GM23338 (cell line): ENCODE results near the gene DSCAML1. TPM values are rescaled to one million over a fixed set of nuclear protein-coding genes. Genes with fewer than 3 reads are reported as not detected.

Experiments
- ATAC-seq: fragments of 200-7000 bp; cut with Tn5 transposase; 3 replicates; pipeline ENCODE4 v1.9.1; 2020
- DNase-seq: peaks from one replicate; pipeline ENCODE4 v3.0.0-alpha.2; 2015; ENCODE audit warnings: low spot score
- H2AFZ ChIP-seq: fragments of 200-600 bp; sonication (generic); 2 replicates; pipeline ENCODE4 v1.8.0; 2016; ENCODE audit warnings: antibody characterized with exemption, mild to moderate bottlenecking, moderate library complexity
- H3F3A ChIP-seq: fragments of 200-600 bp; sonication (generic); replicated peaks from 2 replicates; pipeline ENCODE4 v1.8.0; 2017; ENCODE audit warnings: antibody characterized with exemption, mixed run types, low read depth
- H3K27ac ChIP-seq: fragments of 200-600 bp; sonication (generic); 2 replicates; pipeline ENCODE4 v1.6.1; 2016; ENCODE audit warnings: low read depth
- H3K27me3 ChIP-seq: fragments of 200-600 bp; sonication (generic); 2 replicates; pipeline ENCODE4 v1.8.0; 2016; ENCODE audit warnings: mild to moderate bottlenecking, mixed run types, moderate library complexity; ENCODE audit not compliant: insufficient read depth
- H3K36me3 ChIP-seq: fragments of 200-600 bp; sonication (generic); 2 replicates; pipeline ENCODE4 v1.8.0; 2016; ENCODE audit warnings: mild to moderate bottlenecking; ENCODE audit not compliant: insufficient read depth
- H3K4me1 ChIP-seq: fragments of 200-600 bp; sonication (generic); 2 replicates; pipeline ENCODE4 v1.8.0; 2016; ENCODE audit warnings: mild to moderate bottlenecking, moderate library complexity; ENCODE audit not compliant: insufficient read depth
- H3K4me2 ChIP-seq: fragments of 200-600 bp; sonication (generic); 2 replicates; pipeline ENCODE4 v1.7.1; 2017; ENCODE audit warnings: mixed run types
- H3K4me3 ChIP-seq: fragments of 200-600 bp; sonication (generic); 2 replicates; pipeline ENCODE4 v1.6.1; 2016; ENCODE audit warnings: mixed run types
- H3K79me2 ChIP-seq: fragments of 200-600 bp; sonication (generic); replicated peaks from 2 replicates; pipeline ENCODE4 v1.8.0; 2017; ENCODE audit warnings: mild to moderate bottlenecking; ENCODE audit not compliant: insufficient read depth
- H3K9me2 ChIP-seq: fragments of 200-600 bp; sonication (generic); 2 replicates; pipeline ENCODE4 v1.8.0; 2017; ENCODE audit not compliant: insufficient read depth
- H4K20me1 ChIP-seq: fragments of 200-600 bp; sonication (generic); replicated peaks from 2 replicates; pipeline ENCODE4 v1.8.0; 2017; ENCODE audit warnings: mild to moderate bottlenecking; ENCODE audit not compliant: insufficient read depth
- H3K27ac Mint-ChIP-seq: 2 replicates; pipeline ENCODE4 v1.8.0; 2020; ENCODE audit warnings: inconsistent platforms, mild to moderate bottlenecking, moderate library complexity, mixed read lengths
- H3K27me3 Mint-ChIP-seq: 3 replicates; pipeline ENCODE4 v1.8.0; 2022; ENCODE audit warnings: low read depth, mild to moderate bottlenecking, moderate library complexity, mixed read lengths, inconsistent platforms; ENCODE audit not compliant: insufficient read depth, poor library complexity
- H3K36me3 Mint-ChIP-seq: 3 replicates; pipeline ENCODE4 v1.8.0; 2021; ENCODE audit warnings: low read depth, mild to moderate bottlenecking, inconsistent platforms, moderate library complexity, mixed read lengths
- H3K4me1 Mint-ChIP-seq: 3 replicates; pipeline ENCODE4 v1.8.0; 2020; ENCODE audit warnings: mild to moderate bottlenecking, inconsistent platforms, mixed read lengths
- H3K4me3 Mint-ChIP-seq: 3 replicates; pipeline ENCODE4 v1.8.0; 2021; ENCODE audit warnings: moderate library complexity, mild to moderate bottlenecking, inconsistent platforms, mixed read lengths
- H3K9me3 Mint-ChIP-seq: 3 replicates; pipeline ENCODE4 v1.8.0; 2020; ENCODE audit warnings: moderate library complexity, mild to moderate bottlenecking, inconsistent platforms, mixed read lengths
- CREB1 ChIP-seq: fragments of 250-450 bp; sonication (Bioruptor Pico); IDR thresholded peaks from 2 replicates; pipeline ENCODE4 v1.5.0; 2020; ENCODE audit warnings: low read depth, mild to moderate bottlenecking, moderate library complexity
- EZH2phosphoT487 ChIP-seq: fragments of 200-600 bp; sonication (generic); IDR thresholded peaks from one replicate; pipeline ENCODE4 v1.8.1; 2018; ENCODE audit warnings: antibody characterized with exemption; ENCODE audit not compliant: unreplicated experiment
- JUNB ChIP-seq: IDR thresholded peaks from one replicate; pipeline ENCODE4 v1.6.1; 2016; ENCODE audit warnings: antibody characterized with exemption; ENCODE audit not compliant: unreplicated experiment
- NANOG ChIP-seq: IDR thresholded peaks from 2 replicates; pipeline ENCODE4 v1.6.1; 2016; ENCODE audit warnings: antibody characterized with exemption, borderline replicate concordance
- POLR2AphosphoS5 ChIP-seq: IDR thresholded peaks from 2 replicates; pipeline ENCODE4 v1.6.1; 2016; ENCODE audit warnings: antibody characterized with exemption, low read depth
- REST ChIP-seq: IDR thresholded peaks from one replicate; pipeline ENCODE4 v1.6.1; 2018; ENCODE audit warnings: antibody characterized with exemption; ENCODE audit not compliant: unreplicated experiment
- STAT1 ChIP-seq: IDR thresholded peaks from one replicate; pipeline ENCODE4 v1.6.1; 2016; ENCODE audit warnings: antibody characterized with exemption; ENCODE audit not compliant: unreplicated experiment
- ZNF114 ChIP-seq: fragments of 250-450 bp; sonication (Bioruptor Pico); IDR thresholded peaks from 2 replicates; pipeline ENCODE4 v1.5.0; 2020; ENCODE audit warnings: mild to moderate bottlenecking, moderate library complexity
- ZNF331 ChIP-seq: fragments of 250-450 bp; sonication (Bioruptor Pico); IDR thresholded peaks from 2 replicates; pipeline ENCODE4 v1.5.0; 2020; ENCODE audit warnings: low read depth, mild to moderate bottlenecking, moderate library complexity
- polyA plus RNA-seq: library from polyadenylated mRNA; unstranded; fragments of >200 nt; fragmentation: Nextera tagmentation; extraction: Ambion mirVana; gene quantifications from 2 replicates; pipeline ENCODE4 v1.2.1, GENCODE V29; 2016
- total RNA-seq: library from RNA; depleted of rRNA; stranded (reverse); fragments of >200 nt; shearing (Covaris generic); gene quantifications from 2 replicates; pipeline ENCODE4 v1.2.3, GENCODE V29; 2014
- TF ChIP-seq, protein P1 (sequence below): fragments of 250-450 bp; sonication (Bioruptor Pico); IDR thresholded peaks from 2 replicates; pipeline ENCODE4 v1.5.0; 2020; ENCODE audit warnings: mild to moderate bottlenecking, moderate library complexity
- TF ChIP-seq, protein P2 (sequence below): IDR thresholded peaks from 2 replicates; pipeline ENCODE4 v1.6.1; 2016; ENCODE audit warnings: antibody characterized with exemption

The DSCAML1 gene
- total and polyA plus RNA-seq, 2 experiments from 2014 or later, result 0.17 TPM; not detected in 1

GRCh38 chr11:117642396-117642795 lies 154.6 kb downstream of the DSCAML1 start:
- TF ChIP-seq, protein P1, sequence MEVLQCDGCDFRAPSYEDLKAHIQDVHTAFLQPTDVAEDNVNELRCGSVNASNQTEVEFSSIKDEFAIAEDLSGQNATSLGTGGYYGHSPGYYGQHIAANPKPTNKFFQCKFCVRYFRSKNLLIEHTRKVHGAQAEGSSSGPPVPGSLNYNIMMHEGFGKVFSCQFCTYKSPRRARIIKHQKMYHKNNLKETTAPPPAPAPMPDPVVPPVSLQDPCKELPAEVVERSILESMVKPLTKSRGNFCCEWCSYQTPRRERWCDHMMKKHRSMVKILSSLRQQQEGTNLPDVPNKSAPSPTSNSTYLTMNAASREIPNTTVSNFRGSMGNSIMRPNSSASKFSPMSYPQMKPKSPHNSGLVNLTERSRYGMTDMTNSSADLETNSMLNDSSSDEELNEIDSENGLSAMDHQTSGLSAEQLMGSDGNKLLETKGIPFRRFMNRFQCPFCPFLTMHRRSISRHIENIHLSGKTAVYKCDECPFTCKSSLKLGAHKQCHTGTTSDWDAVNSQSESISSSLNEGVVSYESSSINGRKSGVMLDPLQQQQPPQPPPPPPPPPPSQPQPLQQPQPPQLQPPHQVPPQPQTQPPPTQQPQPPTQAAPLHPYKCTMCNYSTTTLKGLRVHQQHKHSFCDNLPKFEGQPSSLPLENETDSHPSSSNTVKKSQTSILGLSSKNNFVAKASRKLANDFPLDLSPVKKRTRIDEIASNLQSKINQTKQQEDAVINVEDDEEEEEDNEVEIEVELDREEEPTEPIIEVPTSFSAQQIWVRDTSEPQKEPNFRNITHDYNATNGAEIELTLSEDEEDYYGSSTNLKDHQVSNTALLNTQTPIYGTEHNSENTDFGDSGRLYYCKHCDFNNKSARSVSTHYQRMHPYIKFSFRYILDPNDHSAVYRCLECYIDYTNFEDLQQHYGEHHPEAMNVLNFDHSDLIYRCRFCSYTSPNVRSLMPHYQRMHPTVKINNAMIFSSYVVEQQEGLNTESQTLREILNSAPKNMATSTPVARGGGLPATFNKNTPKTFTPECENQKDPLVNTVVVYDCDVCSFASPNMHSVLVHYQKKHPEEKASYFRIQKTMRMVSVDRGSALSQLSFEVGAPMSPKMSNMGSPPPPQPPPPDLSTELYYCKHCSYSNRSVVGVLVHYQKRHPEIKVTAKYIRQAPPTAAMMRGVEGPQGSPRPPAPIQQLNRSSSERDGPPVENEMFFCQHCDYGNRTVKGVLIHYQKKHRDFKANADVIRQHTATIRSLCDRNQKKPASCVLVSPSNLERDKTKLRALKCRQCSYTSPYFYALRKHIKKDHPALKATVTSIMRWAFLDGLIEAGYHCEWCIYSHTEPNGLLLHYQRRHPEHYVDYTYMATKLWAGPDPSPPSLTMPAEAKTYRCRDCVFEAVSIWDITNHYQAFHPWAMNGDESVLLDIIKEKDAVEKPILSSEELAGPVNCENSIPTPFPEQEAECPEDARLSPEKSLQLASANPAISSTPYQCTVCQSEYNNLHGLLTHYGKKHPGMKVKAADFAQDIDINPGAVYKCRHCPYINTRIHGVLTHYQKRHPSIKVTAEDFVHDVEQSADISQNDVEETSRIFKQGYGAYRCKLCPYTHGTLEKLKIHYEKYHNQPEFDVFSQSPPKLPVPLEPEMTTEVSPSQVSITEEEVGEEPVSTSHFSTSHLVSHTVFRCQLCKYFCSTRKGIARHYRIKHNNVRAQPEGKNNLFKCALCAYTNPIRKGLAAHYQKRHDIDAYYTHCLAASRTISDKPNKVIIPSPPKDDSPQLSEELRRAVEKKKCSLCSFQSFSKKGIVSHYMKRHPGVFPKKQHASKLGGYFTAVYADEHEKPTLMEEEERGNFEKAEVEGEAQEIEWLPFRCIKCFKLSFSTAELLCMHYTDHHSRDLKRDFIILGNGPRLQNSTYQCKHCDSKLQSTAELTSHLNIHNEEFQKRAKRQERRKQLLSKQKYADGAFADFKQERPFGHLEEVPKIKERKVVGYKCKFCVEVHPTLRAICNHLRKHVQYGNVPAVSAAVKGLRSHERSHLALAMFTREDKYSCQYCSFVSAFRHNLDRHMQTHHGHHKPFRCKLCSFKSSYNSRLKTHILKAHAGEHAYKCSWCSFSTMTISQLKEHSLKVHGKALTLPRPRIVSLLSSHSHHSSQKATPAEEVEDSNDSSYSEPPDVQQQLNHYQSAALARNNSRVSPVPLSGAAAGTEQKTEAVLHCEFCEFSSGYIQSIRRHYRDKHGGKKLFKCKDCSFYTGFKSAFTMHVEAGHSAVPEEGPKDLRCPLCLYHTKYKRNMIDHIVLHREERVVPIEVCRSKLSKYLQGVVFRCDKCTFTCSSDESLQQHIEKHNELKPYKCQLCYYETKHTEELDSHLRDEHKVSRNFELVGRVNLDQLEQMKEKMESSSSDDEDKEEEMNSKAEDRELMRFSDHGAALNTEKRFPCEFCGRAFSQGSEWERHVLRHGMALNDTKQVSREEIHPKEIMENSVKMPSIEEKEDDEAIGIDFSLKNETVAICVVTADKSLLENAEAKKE, result no peak
- TF ChIP-seq JUNB (no peak), ZNF114 (no peak), STAT1 (no peak), EZH2phosphoT487 (no peak), REST (no peak), CREB1 (CRISPR knock-in tag) (no peak), ZNF331 (no peak), POLR2AphosphoS5 (no peak), NANOG (no peak)
- TF ChIP-seq, protein P2, sequence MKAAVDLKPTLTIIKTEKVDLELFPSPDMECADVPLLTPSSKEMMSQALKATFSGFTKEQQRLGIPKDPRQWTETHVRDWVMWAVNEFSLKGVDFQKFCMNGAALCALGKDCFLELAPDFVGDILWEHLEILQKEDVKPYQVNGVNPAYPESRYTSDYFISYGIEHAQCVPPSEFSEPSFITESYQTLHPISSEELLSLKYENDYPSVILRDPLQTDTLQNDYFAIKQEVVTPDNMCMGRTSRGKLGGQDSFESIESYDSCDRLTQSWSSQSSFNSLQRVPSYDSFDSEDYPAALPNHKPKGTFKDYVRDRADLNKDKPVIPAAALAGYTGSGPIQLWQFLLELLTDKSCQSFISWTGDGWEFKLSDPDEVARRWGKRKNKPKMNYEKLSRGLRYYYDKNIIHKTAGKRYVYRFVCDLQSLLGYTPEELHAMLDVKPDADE, result no peak
- H2AFZ ChIP-seq, result no peak overlapping the region
- no peaks in the 10 kb centered on the region for H3K9me2 ChIP-seq
- DNase-seq, result no peak
- peaks cover 9% of the 10 kb centered on the region; the same call in 2 of the 3 replicates for H3K4me1 Mint-ChIP-seq
- no peak overlapping the region for H3K4me3 ChIP-seq
- H4K20me1 ChIP-seq, result no peaks in the 10 kb centered on the region
- H3K27me3 ChIP-seq, result no peaks in the 10 kb centered on the region
- H3K36me3 Mint-ChIP-seq, result no peaks in the 10 kb centered on the region
- H3K9me3 Mint-ChIP-seq, result no peaks in the 10 kb centered on the region
- no peaks in the 10 kb centered on the region for H3F3A ChIP-seq
- H3K27me3 Mint-ChIP-seq, result no peaks in the 10 kb centered on the region
- no peak for ATAC-seq
- no peak overlapping the region for H3K27ac Mint-ChIP-seq
- H3K79me2 ChIP-seq, result no peaks in the 10 kb centered on the region
- H3K4me1 ChIP-seq, result no peaks in the 10 kb centered on the region
- no peak overlapping the region for H3K27ac ChIP-seq
- no peaks in the 10 kb centered on the region for H3K36me3 ChIP-seq
- H3K4me2 ChIP-seq, result no peak overlapping the region
- no peak overlapping the region for H3K4me3 Mint-ChIP-seq
